WI38 (cell line): Measurements from ENCODE around the gene TMEM100.
A peak's percentile ranks its signal among the peaks of the same experiment; 100 is the strongest.

Experiments
- H3K4me3 ChIP-seq: 2 replicates; pipeline ENCODE4 v1.5.1; 2011; ENCODE audit warnings: low read depth, mild to moderate bottlenecking, control low read depth, low read length
- TF ChIP-seq, protein P1 (sequence below): IDR thresholded peaks from 2 replicates; pipeline ENCODE4 v1.5.1; 2012; ENCODE audit warnings: low read depth, mild to moderate bottlenecking, control low read depth, low read length

TMEM100 gene

DNA sequence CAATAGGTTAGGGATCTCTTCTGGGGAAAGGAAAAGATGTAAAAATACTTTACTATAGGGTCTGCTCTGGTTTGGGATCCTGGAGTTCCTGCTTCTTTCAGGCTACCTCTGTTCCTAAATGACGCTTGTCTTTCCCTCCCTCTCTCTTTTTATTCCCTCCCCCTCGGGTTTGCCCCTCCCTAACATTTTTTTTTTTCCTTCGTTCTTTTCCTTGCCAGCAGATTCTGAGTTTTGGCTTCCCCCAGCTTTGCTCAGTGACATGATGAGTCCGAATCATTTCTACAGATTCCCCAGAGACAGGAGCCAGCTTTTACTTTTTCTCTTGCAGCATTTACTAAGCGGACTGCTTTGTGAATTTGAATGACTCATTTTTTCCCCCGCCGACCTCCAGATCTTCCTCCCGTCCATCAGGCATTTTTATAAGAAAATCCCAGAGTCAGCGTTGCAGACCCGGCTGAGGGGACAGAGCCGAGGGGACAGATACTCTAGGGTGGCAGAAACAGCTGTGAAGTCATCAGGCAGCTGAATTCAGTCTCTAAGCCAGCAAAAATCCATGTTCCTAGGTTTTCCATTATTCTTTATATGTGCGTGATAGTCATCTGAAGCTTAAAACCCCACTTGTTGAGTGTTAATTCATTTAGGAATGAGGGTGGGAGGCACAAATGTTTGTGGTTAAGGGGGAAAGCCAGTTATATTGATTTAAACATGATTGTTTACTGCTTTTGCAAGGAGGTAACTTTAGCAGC is at the start of gene TMEM100:
TSS of gene TMEM100 (minus strand) at position 123 of the 746 bp plus-strand sequence. CDS start 1,794 bp downstream, outside the sequence.
- H3K4me3 ChIP-seq = peak within 1 kb of the TSS; percentile 18
- TF ChIP-seq, protein P1, sequence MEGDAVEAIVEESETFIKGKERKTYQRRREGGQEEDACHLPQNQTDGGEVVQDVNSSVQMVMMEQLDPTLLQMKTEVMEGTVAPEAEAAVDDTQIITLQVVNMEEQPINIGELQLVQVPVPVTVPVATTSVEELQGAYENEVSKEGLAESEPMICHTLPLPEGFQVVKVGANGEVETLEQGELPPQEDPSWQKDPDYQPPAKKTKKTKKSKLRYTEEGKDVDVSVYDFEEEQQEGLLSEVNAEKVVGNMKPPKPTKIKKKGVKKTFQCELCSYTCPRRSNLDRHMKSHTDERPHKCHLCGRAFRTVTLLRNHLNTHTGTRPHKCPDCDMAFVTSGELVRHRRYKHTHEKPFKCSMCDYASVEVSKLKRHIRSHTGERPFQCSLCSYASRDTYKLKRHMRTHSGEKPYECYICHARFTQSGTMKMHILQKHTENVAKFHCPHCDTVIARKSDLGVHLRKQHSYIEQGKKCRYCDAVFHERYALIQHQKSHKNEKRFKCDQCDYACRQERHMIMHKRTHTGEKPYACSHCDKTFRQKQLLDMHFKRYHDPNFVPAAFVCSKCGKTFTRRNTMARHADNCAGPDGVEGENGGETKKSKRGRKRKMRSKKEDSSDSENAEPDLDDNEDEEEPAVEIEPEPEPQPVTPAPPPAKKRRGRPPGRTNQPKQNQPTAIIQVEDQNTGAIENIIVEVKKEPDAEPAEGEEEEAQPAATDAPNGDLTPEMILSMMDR = no peak

GRCh38 chr17:55772086-55772485 is 49.4 kb upstream of the TMEM100 start:
- TF ChIP-seq, protein P1 = no peak
- H3K4me3 ChIP-seq = no peak overlapping the region

DNA sequence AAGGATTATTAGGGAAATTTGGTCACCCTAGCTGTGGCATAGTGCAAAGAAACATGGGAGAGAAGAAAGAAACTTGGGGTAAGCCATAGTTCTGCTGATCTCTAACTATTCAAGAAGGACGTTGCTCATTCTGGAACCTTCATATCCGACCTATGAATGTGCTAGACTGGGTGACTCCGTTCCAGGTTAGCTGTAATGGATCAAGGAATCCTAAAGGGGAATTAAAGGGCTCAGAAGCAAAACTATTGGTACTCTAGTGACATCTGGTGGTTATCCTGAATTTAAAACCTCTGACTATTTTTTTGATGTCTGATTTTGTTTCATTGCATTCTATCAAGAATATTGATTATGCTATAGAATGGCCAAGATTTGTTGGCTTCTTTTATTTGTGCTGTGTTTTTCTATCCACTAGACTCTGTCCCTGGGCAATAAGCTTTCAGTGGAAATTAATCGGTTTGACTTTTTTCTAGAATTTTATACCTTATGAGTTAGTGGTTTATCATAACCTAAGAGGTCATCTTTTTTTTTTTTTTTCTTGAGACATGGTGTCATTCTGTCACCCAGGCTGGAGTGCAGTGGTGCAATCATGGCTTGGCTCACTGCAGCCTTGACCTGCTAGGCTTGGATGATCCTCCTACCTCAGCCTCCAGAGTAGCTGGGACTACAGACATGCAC is 47.7 kb upstream of the TMEM100 start:
- H3K4me3 ChIP-seq = no peak overlapping the region
- TF ChIP-seq, protein P1 = no peak

- H3K4me3 ChIP-seq = no peak overlapping the region
- TF ChIP-seq, protein P1 = no peak
These were observed 46.9 kb upstream of the TMEM100 start for GRCh38 chr17:55769625-55770000.

GRCh38 chr17:55768936-55769624 is 46.4 kb upstream of the TMEM100 start:
- no peak overlapping the region for H3K4me3 ChIP-seq

DNA sequence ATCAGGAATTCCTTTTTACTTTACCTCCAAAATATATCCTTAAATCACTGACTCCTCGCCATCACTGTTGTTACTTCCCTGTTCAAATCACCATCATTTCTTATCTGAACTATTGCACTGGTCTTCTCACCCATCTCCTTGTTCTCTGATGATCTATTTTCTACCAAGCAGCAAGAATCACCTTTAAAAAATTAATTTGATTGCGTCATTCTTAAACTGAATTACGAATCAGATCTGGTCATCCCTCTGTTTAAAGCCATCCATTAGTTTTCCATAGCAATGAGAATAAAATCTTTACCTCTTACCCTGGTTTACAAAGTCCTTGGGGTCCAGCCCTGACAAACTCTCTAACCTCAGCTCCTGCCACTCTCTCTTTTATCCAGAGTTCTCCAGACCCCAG is 42.8 kb upstream of the TMEM100 start:
- H3K4me3 ChIP-seq = no peak overlapping the region
- TF ChIP-seq, protein P1 = no peak

More at GRCh38 chr17:55768936-55769624, 46.4 kb upstream of the TMEM100 start:
- TF ChIP-seq, protein P1 = no peak
